Measurements from ENCODE around the gene LDLRAD4. TPM values are rescaled to one million over a fixed set of nuclear protein-coding genes. Genes with fewer than 3 reads are reported as not detected.

Gene LDLRAD4
- total RNA-seq, 4 donors from 2014 or later, result 14.0 to 36.9 (median 29.3) TPM

GRCh38 chr18:13406736-13407135 is 188.2 kb downstream of the LDLRAD4 start:
- Histone ChIP-seq H3K36me3 (peaks cover 0 to 2% (median 2%) of the 10 kb centered on the region in 3 donors), H3K4me1 (no peaks in the 10 kb centered on the region), H3K27ac (no peak overlapping the region), H3K9me3 (peaks cover 0 to 4% (median 0%) of the 10 kb centered on the region in 4 donors), H3K4me3 (no peak overlapping the region), H3K27me3 (no peaks in the 10 kb centered on the region)
- WGBS, 2 donors, result 92 to 93% methylated on average over 11 of the region's 11 CpGs
- DNase-seq (ENCODE audit: low spot score in 2 of 2), result no peak
- TF ChIP-seq POLR2A (IDR thresholded peaks at IDR 0.05) (no peak), EP300 (IDR thresholded peaks at IDR 0.05) (no peak)
- TF ChIP-seq, protein P1, sequence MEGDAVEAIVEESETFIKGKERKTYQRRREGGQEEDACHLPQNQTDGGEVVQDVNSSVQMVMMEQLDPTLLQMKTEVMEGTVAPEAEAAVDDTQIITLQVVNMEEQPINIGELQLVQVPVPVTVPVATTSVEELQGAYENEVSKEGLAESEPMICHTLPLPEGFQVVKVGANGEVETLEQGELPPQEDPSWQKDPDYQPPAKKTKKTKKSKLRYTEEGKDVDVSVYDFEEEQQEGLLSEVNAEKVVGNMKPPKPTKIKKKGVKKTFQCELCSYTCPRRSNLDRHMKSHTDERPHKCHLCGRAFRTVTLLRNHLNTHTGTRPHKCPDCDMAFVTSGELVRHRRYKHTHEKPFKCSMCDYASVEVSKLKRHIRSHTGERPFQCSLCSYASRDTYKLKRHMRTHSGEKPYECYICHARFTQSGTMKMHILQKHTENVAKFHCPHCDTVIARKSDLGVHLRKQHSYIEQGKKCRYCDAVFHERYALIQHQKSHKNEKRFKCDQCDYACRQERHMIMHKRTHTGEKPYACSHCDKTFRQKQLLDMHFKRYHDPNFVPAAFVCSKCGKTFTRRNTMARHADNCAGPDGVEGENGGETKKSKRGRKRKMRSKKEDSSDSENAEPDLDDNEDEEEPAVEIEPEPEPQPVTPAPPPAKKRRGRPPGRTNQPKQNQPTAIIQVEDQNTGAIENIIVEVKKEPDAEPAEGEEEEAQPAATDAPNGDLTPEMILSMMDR (IDR thresholded peaks at IDR 0.05), result no peak

DNA sequence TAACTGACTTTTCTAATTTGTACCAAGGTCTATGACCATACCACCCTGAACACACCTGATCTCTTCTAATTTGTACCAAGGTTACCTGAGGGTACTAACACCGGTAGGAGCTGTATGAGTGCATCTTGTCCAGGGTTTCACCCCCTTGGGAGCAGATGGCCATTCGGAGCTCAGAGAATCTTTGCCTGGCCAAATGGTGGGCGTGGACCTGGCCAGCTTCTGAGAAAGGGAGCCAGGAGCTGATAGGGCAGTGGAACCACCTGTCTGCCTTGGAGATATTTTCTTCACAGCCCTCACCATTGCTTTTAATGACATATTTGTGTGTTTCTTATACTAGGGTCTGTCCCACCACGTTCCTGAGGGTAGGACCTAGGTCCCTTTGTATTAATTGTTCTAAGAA is 188.9 kb downstream of the LDLRAD4 start:
- H3K27ac ChIP-seq, result no peak overlapping the region
- no peaks in the 10 kb centered on the region for H3K27me3 ChIP-seq
- WGBS, 2 donors, result 85 to 87% methylated on average over 4 of the region's 4 CpGs

DNA sequence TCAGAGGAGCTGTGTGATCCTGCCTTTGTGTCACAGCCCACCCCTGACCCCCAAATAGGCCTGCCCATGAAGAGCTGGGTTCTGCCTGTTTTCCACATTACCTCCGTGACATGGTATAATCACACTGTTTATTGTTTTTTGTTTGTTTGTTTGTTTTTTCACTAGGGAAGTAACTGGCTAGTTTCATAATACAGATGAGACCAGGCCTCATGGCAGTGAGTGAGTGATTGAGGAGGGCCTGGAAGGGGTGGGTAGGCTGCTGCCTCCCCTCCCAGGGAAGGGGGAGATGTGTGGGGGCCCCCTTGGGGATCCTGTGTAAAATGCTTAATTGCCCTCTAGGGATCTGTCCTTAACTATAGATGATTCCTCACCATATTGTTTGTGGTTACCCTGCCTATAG is 190.5 kb downstream of the LDLRAD4 start:
- H3K4me1 ChIP-seq, result no peaks in the 10 kb centered on the region
- H3K27me3 ChIP-seq, result no peaks in the 10 kb centered on the region
- no peak for DNase-seq (ENCODE audit: low spot score in 2 of 2)
- H3K4me3 ChIP-seq, result no peak overlapping the region
- peaks cover 0 to 7% (median 2%) of the 10 kb centered on the region in 3 donors for H3K36me3 ChIP-seq
- H3K27ac ChIP-seq, result no peak overlapping the region
- H3K9me3 ChIP-seq, result peaks cover 0 to 12% (median 0%) of the 10 kb centered on the region in 4 donors
- TF ChIP-seq, protein P1 (IDR thresholded peaks at IDR 0.05), result no peak
- TF ChIP-seq EP300 (IDR thresholded peaks at IDR 0.05) (no peak), POLR2A (IDR thresholded peaks at IDR 0.05) (no peak)
- 95 to 96% methylated on average over 1 of the region's 1 CpG for WGBS, 2 donors

More for the DNA sequence above, 188.9 kb downstream of the LDLRAD4 start:
- peaks cover 0 to 7% (median 2%) of the 10 kb centered on the region in 3 donors for H3K36me3 ChIP-seq
- no peaks in the 10 kb centered on the region for H3K4me1 ChIP-seq
- H3K4me3 ChIP-seq, result no peak overlapping the region
- DNase-seq (ENCODE audit: low spot score in 2 of 2), result no peak
- peaks cover 0 to 12% (median 0%) of the 10 kb centered on the region in 4 donors for H3K9me3 ChIP-seq
- TF ChIP-seq POLR2A (IDR thresholded peaks at IDR 0.05) (no peak), EP300 (IDR thresholded peaks at IDR 0.05) (no peak)
- TF ChIP-seq, protein P1 (IDR thresholded peaks at IDR 0.05), result no peak

GRCh38 chr18:13409997-13410396 is 191.4 kb downstream of the LDLRAD4 start:
- Histone ChIP-seq H3K9me3 (peaks cover 0 to 12% (median 0%) of the 10 kb centered on the region in 4 donors), H3K27ac (no peak overlapping the region), H3K4me1 (no peaks in the 10 kb centered on the region), H3K27me3 (no peaks in the 10 kb centered on the region), H3K4me3 (no peak overlapping the region), H3K36me3 (peaks cover 0 to 7% (median 2%) of the 10 kb centered on the region in 3 donors)
- no peak for DNase-seq (ENCODE audit: low spot score in 2 of 2)
- TF ChIP-seq POLR2A (IDR thresholded peaks at IDR 0.05), result no peak
- TF ChIP-seq EP300 (IDR thresholded peaks at IDR 0.05), result no peak
- TF ChIP-seq, protein P1 (IDR thresholded peaks at IDR 0.05), result no peak
- 78 to 83% methylated on average over 11 of the region's 11 CpGs for WGBS, 2 donors

DNA sequence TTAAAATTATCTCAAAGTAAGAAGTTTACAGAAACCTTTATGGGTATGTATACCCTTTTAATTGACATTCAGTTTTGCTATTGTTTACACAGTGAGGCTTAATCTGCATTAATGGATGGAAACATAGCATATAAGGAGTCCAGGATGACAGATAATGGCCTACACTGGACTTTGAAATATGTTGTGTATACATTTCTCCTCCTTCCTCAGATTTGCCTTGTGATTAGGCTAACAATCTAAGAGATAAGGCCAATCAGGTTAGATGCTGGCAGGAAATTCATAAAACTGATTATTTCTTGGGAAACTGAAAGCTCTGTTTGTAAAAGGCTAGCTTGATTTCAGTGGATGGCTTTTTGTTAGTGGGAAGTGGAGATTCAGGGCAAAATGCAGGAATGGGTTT is 191.9 kb downstream of the LDLRAD4 start:
- Histone ChIP-seq H3K27me3 (no peaks in the 10 kb centered on the region), H3K4me3 (no peak overlapping the region), H3K36me3 (peaks cover 0 to 7% (median 2%) of the 10 kb centered on the region in 3 donors), H3K27ac (no peak overlapping the region), H3K4me1 (no peaks in the 10 kb centered on the region), H3K9me3 (peaks cover 0 to 12% (median 0%) of the 10 kb centered on the region in 4 donors)
- DNase-seq (ENCODE audit: low spot score in 2 of 2), result no peak
- TF ChIP-seq, protein P1 (IDR thresholded peaks at IDR 0.05), result no peak
- TF ChIP-seq POLR2A (IDR thresholded peaks at IDR 0.05), result no peak
- no peak for TF ChIP-seq EP300 (IDR thresholded peaks at IDR 0.05)

Measured in tibial nerve (tissue), 4 donors.